Astrocyte (in vitro differentiated cells and primary cell): ENCODE data around the gene TENM4.

Experiments used
- EZH2 ChIP-seq: IDR thresholded peaks from 2 replicates; pipeline ENCODE4 v1.6.1; 2012; ENCODE audit warnings: mild to moderate bottlenecking, low read length, inconsistent platforms; ENCODE audit not compliant: insufficient read depth
- TF ChIP-seq, protein P1 (sequence below): IDR thresholded peaks from 2 replicates; pipeline ENCODE4 v1.5.1; 2011; ENCODE audit warnings: low read depth, mild to moderate bottlenecking, inconsistent platforms, low read length, moderate library complexity; ENCODE audit not compliant: insufficient read depth

GRCh38 chr11:78606667-78607066, 834.2 kb downstream of the TENM4 start:
- TF ChIP-seq, protein P1, sequence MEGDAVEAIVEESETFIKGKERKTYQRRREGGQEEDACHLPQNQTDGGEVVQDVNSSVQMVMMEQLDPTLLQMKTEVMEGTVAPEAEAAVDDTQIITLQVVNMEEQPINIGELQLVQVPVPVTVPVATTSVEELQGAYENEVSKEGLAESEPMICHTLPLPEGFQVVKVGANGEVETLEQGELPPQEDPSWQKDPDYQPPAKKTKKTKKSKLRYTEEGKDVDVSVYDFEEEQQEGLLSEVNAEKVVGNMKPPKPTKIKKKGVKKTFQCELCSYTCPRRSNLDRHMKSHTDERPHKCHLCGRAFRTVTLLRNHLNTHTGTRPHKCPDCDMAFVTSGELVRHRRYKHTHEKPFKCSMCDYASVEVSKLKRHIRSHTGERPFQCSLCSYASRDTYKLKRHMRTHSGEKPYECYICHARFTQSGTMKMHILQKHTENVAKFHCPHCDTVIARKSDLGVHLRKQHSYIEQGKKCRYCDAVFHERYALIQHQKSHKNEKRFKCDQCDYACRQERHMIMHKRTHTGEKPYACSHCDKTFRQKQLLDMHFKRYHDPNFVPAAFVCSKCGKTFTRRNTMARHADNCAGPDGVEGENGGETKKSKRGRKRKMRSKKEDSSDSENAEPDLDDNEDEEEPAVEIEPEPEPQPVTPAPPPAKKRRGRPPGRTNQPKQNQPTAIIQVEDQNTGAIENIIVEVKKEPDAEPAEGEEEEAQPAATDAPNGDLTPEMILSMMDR, result no peak
- TF ChIP-seq EZH2, result no peak
